Activated CD4-positive, alpha-beta memory T cell treated with anti-CD3 and anti-CD28 coated beads for 36 hours (primary cell): Measurements from ENCODE around the gene TLK2. TPM values are rescaled to one million over a fixed set of nuclear protein-coding genes. Genes with fewer than 3 reads are reported as not detected.

Experiments used
- CTCF ChIA-PET: fragments of 350-600 bp; sonication (Branson Sonifier 250); formaldehyde crosslinking; loops from one replicate; lab custom pipeline; 2021; ENCODE audit warnings: antibody characterized with exemption, inconsistent platforms; lab: Charles Lee
- POLR2A ChIA-PET: fragments of 350-600 bp; sonication (Branson Sonifier 250); formaldehyde crosslinking; loops from one replicate; lab custom pipeline; 2021; ENCODE audit warnings: antibody characterized with exemption; lab: Charles Lee
- DNase-seq: peaks from one replicate; pipeline ENCODE4 v3.0.0-alpha.2; 2020
- H3K27ac Mint-ChIP-seq: one replicate; pipeline ENCODE4 v1.8.0; 2021; ENCODE audit warnings: mixed read lengths
- H3K27me3 Mint-ChIP-seq: one replicate; pipeline ENCODE4 v1.8.0; 2021; ENCODE audit warnings: mixed read lengths
- H3K36me3 Mint-ChIP-seq: one replicate; pipeline ENCODE4 v1.8.0; 2021; ENCODE audit warnings: mixed read lengths
- H3K4me1 Mint-ChIP-seq: one replicate; pipeline ENCODE4 v1.8.0; 2021; ENCODE audit warnings: low read depth, mixed read lengths
- H3K4me3 Mint-ChIP-seq: one replicate; pipeline ENCODE4 v1.8.0; 2021; ENCODE audit warnings: mild to moderate bottlenecking, mixed read lengths
- H3K9me3 Mint-ChIP-seq: one replicate; pipeline ENCODE4 v1.8.0; 2021; ENCODE audit warnings: mixed read lengths
- intact Hi-C: fragments of 100-400 bp; cut with micrococcal nuclease; formaldehyde crosslinking; loops from one replicate; pipeline ENCODE4 v1.15.1; 2023
- total RNA-seq, 2 experiments: library from RNA; stranded (reverse); gene quantifications; one replicate each; pipeline ENCODE4 v1.2.3, GENCODE V29; 2021

The TLK2 gene
- total RNA-seq, 2 experiments from 2014 or later: 30.7 to 31.6 TPM

- no peak for DNase-seq
- Mint-ChIP-seq H3K4me3 (no peak overlapping the region), H3K27ac (no peak overlapping the region), H3K27me3 (no peaks in the 10 kb centered on the region), H3K4me1 (peaks cover 17% of the 10 kb centered on the region), H3K36me3 (peaks cover 21% of the 10 kb centered on the region), H3K9me3 (no peaks in the 10 kb centered on the region)
- intact Hi-C loops: no loop called here
- CTCF ChIA-PET: no interaction called here
- POLR2A ChIA-PET: no interaction called here
These were observed 136.9 kb downstream of the TLK2 start for GRCh38 chr17:62615503-62615902.

GRCh38 chr17:62616993-62617893 is 138.6 kb downstream of the TLK2 start:
- peaks cover under 1% of the 10 kb centered on the region for H3K4me1 Mint-ChIP-seq
- H3K27ac Mint-ChIP-seq: no peak overlapping the region
- ChIA-PET POLR2A (no interaction called here), CTCF (no interaction called here)
- H3K9me3 Mint-ChIP-seq: no peaks in the 10 kb centered on the region
- H3K4me3 Mint-ChIP-seq: no peak overlapping the region
- H3K36me3 Mint-ChIP-seq: peaks cover 8% of the 10 kb centered on the region
- DNase-seq: no peak
- no peaks in the 10 kb centered on the region for H3K27me3 Mint-ChIP-seq
- intact Hi-C loops: no loop called here

- H3K4me1 Mint-ChIP-seq: no peaks in the 10 kb centered on the region
- H3K27ac Mint-ChIP-seq: no peak overlapping the region
- no peak overlapping the region for H3K4me3 Mint-ChIP-seq
- no peaks in the 10 kb centered on the region for H3K9me3 Mint-ChIP-seq
- ChIA-PET POLR2A (no interaction called here), CTCF (no interaction called here)
- H3K27me3 Mint-ChIP-seq: no peaks in the 10 kb centered on the region
- peaks cover 7% of the 10 kb centered on the region for H3K36me3 Mint-ChIP-seq
- DNase-seq: no peak
- intact Hi-C loops: no loop called here
These were observed 139.4 kb downstream of the TLK2 start for GRCh38 chr17:62617894-62618472.

DNA sequence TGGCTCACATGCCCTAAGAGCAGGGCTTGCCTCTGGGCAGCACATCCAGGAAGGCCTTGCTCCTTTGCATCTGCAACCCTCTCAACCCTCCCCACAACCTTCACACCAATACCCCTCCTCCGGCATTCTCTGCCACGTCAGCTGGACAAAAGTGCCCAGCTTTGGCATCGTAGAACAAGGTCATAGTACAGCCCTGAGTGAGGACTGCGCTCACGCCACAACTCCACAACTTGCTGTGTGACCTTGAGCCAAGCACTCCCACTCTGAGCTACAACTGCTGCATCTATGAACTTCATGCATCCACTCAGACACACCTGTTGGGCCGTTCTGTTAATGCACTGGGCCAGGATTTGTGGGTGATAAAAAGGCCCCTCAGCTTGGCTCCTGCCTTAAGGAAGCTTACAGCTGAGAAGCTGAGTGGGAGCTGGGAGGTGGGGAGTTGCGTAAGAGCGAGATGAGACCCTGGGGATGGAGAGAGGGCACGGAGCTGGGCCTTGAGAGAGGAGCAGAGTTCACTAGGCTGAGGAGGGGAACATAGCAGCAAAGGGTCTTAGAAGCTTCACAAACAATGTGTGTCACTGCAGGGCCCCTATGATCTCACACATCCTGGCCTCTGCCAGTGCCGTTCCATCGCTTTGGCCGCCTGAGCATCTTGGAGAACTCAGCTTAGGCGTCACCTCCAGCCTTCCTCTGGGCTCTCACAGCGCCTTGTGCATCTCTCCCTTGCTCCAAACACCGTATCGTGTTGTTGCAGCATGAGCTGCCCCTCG is 140.2 kb downstream of the TLK2 start:
- ChIA-PET POLR2A (no interaction called here), CTCF (interaction anchor here (1.1 kb wide), 1 partner anchor 10 kb away, joined by 3 read pairs; no protein-coding TSS in a partner anchor)
- Mint-ChIP-seq H3K4me3 (no peak overlapping the region), H3K4me1 (no peaks in the 10 kb centered on the region), H3K27me3 (no peaks in the 10 kb centered on the region), H3K9me3 (no peaks in the 10 kb centered on the region), H3K27ac (no peak overlapping the region), H3K36me3 (peaks cover 5% of the 10 kb centered on the region)
- no peak for DNase-seq
- intact Hi-C loops: no loop called here

GRCh38 chr17:62619417-62620155 is 141.0 kb downstream of the TLK2 start:
- Mint-ChIP-seq H3K36me3 (peaks cover 1% of the 10 kb centered on the region), H3K9me3 (no peaks in the 10 kb centered on the region), H3K4me3 (no peak overlapping the region), H3K27ac (no peak overlapping the region), H3K27me3 (no peaks in the 10 kb centered on the region), H3K4me1 (no peaks in the 10 kb centered on the region)
- ChIA-PET CTCF (interaction anchor here (1.1 kb wide), 1 partner anchor 9 kb away, joined by 3 read pairs; no protein-coding TSS in a partner anchor), POLR2A (interaction anchor here (0.6 kb wide), 1 partner anchor 1191 kb away, joined by 3 read pairs; no protein-coding TSS in a partner anchor)
- DNase-seq: no peak
- intact Hi-C loops: no loop called here

GRCh38 chr17:62621223-62621622 is 142.6 kb downstream of the TLK2 start:
- Mint-ChIP-seq H3K27me3 (peaks cover 2% of the 10 kb centered on the region), H3K4me3 (no peak overlapping the region), H3K9me3 (no peaks in the 10 kb centered on the region), H3K36me3 (peaks cover 1% of the 10 kb centered on the region), H3K4me1 (no peaks in the 10 kb centered on the region), H3K27ac (no peak overlapping the region)
- ChIA-PET POLR2A (no interaction called here), CTCF (no interaction called here)
- no peak for DNase-seq
- intact Hi-C loops: no loop called here

DNA sequence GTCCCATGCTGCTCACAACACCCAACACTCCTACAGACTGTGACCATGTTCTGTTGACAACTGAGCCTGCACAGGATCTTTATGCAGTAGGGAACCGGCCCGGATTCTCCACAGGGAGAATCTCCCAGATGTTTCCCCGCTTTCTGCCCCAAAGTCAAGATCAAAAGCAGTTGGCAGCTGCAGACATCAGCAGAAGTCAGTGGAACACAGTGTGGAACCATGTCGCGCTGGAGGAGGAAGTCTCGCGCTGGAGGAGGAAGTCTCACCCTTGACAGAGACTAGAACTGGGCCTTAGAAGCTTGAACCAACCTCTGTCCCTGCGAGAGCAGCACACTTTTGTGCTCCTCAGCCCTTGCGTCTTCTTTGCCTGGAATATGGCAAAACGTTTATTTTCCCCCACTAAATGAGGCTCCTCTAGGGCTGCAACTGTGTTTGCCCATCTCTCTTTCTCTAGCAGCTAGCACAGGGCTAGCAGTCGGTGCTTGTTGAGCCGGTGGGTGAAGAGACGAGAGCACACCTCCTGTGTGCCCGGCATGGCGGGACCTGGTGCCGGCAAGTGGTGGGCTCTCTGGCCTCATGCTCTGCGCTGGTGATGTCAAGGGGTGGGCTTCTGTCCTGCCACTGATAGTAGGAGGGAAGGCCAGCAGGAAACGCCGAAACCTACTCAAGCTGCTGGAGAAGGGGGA is 146.7 kb downstream of the TLK2 start:
- ChIA-PET CTCF (no interaction called here), POLR2A (no interaction called here)
- no peaks in the 10 kb centered on the region for H3K9me3 Mint-ChIP-seq
- no peak overlapping the region for H3K4me3 Mint-ChIP-seq
- peaks cover 15% of the 10 kb centered on the region for H3K4me1 Mint-ChIP-seq
- intact Hi-C loops: no loop called here
- H3K27ac Mint-ChIP-seq: no peak overlapping the region
- H3K27me3 Mint-ChIP-seq: peaks cover 13% of the 10 kb centered on the region
- DNase-seq: no peak
- H3K36me3 Mint-ChIP-seq: peaks cover 4% of the 10 kb centered on the region

DNA sequence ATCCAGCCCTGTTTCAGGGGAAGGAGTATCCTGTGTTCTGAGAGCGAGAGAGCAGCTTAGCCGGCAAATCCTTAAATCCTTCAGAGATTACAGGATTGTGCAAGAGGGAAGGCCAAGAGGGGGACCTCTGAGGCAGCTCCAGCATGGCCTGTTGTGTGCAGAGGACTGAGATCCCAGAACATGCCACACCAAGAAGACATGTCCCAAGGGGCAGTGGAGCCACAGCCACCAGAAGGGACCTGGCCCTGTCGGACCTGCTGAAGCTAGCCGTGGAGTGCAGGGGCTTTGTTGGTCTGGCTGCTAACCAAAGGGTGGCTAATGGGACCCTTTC is 147.2 kb downstream of the TLK2 start:
- Mint-ChIP-seq H3K27me3 (peaks cover 13% of the 10 kb centered on the region), H3K36me3 (peaks cover 4% of the 10 kb centered on the region), H3K9me3 (no peaks in the 10 kb centered on the region), H3K4me1 (peaks cover 15% of the 10 kb centered on the region), H3K27ac (no peak overlapping the region), H3K4me3 (no peak overlapping the region)
- DNase-seq: no peak
- ChIA-PET POLR2A (no interaction called here), CTCF (no interaction called here)
- intact Hi-C loops: no loop called here

DNA sequence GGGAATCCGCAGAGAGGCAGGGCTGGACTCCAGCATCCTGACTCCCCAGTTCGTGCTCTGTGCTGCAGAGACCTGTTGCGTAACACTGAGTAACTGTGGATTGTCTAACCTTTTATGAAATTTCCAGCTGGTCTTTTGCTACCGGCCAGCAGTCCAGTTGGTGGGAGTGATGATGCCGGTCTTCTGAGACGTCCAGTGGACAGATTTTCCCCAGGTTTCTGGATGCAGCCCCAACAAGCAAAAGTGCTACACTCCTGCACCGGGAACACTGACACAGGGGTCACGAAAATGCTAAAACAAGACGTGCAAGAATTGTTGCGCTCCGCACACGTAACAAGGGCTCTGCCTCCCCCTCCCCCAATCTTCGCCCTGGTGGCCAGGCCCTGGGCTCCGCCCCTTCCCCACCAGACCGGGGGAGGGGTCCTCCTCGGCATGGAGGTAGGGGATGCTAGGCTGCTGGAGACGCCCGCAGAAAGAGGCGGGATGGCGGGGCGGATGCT is 148.1 kb downstream of the TLK2 start:
- ChIA-PET POLR2A (no interaction called here), CTCF (no interaction called here)
- Mint-ChIP-seq H3K4me1 (peaks cover 15% of the 10 kb centered on the region), H3K4me3 (peak overlapping the region; percentile 75), H3K27me3 (peaks cover 13% of the 10 kb centered on the region), H3K27ac (no peak overlapping the region), H3K36me3 (peaks cover 4% of the 10 kb centered on the region), H3K9me3 (no peaks in the 10 kb centered on the region)
- DNase-seq: no peak
- intact Hi-C loops: no loop called here

DNA sequence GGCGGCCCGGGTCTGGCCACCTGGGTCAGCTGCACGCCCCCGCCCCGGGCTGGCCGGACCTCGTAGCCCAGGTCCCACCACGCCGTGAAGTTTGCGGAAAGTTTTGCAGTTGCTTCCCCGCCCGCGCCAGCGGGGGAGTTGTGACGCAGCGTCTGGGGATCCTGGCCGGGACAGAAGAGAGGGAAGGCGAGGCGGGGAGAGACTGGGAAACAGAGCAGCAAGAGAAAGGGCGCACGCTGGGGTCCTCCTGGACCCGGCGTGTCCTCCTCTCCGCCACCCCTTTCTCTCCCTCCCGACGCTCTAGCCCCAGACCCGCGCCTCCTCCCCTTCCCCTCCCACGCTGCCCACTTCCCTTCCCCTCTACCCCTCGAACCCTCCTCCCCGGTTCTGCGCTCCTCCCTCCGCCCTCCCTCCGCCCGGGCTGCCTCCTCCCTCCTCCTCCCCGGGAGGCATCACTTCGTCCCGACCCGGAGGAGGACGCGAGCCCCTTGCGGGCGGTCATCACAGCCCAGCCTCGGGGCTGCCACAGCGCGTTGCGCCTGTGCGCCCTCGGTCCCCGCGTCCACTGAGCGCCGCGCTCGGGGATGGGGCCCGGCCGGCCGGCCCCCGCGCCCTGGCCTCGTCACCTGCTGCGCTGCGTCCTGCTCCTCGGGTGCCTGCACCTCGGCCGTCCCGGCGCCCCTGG is 148.7 kb downstream of the TLK2 start, which contains the start of gene MRC2:
Gene MRC2, plus strand, starts transcription at position 452 of the 685 bp plus-strand sequence. Its CDS starts 133 bp downstream, at position 585.
- Mint-ChIP-seq H3K9me3 (no peaks in the 10 kb centered on the region), H3K4me3 (peak within 1 kb of the TSS; percentile 78), H3K27me3 (peaks cover 13% of the 10 kb centered on the region), H3K27ac (peak within 1 kb of the TSS; percentile 74), H3K36me3 (peaks cover 4% of the 10 kb centered on the region), H3K4me1 (peaks cover 15% of the 10 kb centered on the region)
- intact Hi-C loops: no loop called here
- POLR2A ChIA-PET: no interaction called here
- CTCF ChIA-PET: no interaction called here
- peak; percentile 63 for DNase-seq
